Measurements from ENCODE around the gene C5orf46. TPM values are rescaled to one million over a fixed set of nuclear protein-coding genes. Genes with fewer than 3 reads are reported as not detected.

Gene C5orf46
- total RNA-seq, 1 donor from 2014 or later: not detected

DNA sequence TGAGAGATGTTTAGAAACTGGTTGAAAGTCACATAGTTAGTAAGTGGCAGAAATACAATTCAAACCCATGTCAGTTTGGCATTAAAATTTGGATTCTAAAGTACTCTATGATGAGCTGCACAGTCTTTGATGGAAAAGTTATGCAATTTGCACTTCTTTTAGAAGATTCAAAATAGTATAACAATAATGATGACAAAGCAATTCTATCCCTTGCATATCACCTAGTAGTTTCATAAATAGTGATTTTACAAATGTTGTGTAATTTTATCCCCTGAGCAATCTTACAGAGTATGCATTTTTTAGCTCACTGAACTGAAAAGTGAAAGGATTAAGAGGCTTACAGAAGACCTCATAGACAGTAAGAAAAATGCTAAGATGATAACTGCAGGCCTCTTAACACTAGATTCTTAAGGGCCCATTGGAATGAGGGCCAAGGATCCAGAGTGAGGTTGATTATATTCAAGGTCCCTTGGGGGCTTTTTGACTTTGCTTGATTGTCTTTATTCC lies 3.7 kb downstream of the C5orf46 start:
- H3K36me3 ChIP-seq: no peaks in the 10 kb centered on the region
- H3K27ac Mint-ChIP-seq: no peak overlapping the region
- no peaks in the 10 kb centered on the region for H3K9me3 ChIP-seq (ENCODE audit: low read depth)
- no peaks in the 10 kb centered on the region for H3K36me3 Mint-ChIP-seq
- no peaks in the 10 kb centered on the region for H3K4me1 Mint-ChIP-seq
- H3K79me2 ChIP-seq (ENCODE audit: low read depth): no peaks in the 10 kb centered on the region
- no peaks in the 10 kb centered on the region for H3F3A ChIP-seq (ENCODE audit: low read depth)
- H3K4me1 ChIP-seq: no peaks in the 10 kb centered on the region
- TF ChIP-seq EZH2 (IDR thresholded peaks at IDR 0.05) (no peak), EZH2phosphoT487 (IDR thresholded peaks at IDR 0.05) (no peak)
- TF ChIP-seq, protein P1, sequence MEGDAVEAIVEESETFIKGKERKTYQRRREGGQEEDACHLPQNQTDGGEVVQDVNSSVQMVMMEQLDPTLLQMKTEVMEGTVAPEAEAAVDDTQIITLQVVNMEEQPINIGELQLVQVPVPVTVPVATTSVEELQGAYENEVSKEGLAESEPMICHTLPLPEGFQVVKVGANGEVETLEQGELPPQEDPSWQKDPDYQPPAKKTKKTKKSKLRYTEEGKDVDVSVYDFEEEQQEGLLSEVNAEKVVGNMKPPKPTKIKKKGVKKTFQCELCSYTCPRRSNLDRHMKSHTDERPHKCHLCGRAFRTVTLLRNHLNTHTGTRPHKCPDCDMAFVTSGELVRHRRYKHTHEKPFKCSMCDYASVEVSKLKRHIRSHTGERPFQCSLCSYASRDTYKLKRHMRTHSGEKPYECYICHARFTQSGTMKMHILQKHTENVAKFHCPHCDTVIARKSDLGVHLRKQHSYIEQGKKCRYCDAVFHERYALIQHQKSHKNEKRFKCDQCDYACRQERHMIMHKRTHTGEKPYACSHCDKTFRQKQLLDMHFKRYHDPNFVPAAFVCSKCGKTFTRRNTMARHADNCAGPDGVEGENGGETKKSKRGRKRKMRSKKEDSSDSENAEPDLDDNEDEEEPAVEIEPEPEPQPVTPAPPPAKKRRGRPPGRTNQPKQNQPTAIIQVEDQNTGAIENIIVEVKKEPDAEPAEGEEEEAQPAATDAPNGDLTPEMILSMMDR (IDR thresholded peaks at IDR 0.05): no peak
- no peak overlapping the region for H3K4me2 ChIP-seq
- H3K27me3 Mint-ChIP-seq (ENCODE audit: insufficient read depth, low read depth): peaks cover 2% of the 10 kb centered on the region
- no peaks in the 10 kb centered on the region for H3K27me3 ChIP-seq
- H2AFZ ChIP-seq (replicated peaks): no peak overlapping the region
- H3K9me3 Mint-ChIP-seq: no peaks in the 10 kb centered on the region
- no peak overlapping the region for H3K4me3 ChIP-seq
- H3K27ac ChIP-seq: no peak overlapping the region
- H3K4me3 Mint-ChIP-seq: no peak overlapping the region
- no peak for DNase-seq (ENCODE audit: low spot score)
- H3K9ac ChIP-seq: no peak overlapping the region
- no peaks in the 10 kb centered on the region for H4K20me1 ChIP-seq (ENCODE audit: low read depth)

DNA sequence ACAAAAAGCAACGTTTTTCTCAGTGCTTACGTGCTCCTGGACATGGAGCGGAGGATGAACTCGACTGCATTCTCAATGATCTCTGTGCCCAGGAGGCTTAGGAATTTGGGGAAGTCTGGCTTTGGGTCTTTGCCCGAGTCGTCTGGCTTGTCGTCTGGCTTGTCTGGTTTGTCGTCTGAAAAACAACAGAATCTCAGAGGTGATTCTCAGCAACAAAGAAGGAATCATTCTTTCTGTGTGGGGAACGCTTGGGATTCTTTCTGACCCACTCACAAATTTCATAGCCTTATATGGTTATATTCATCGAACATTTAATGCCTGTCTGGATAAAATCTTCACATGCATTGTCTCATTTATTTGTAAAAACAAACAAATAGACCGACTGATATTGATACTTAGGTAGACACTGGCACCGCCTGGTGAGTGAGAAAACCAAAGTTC lies 4.7 kb downstream of the C5orf46 start:
- no peak overlapping the region for H3K9ac ChIP-seq
- no peaks in the 10 kb centered on the region for H3K9me3 ChIP-seq (ENCODE audit: low read depth)
- no peak overlapping the region for H3K27ac ChIP-seq
- no peak overlapping the region for H2AFZ ChIP-seq (replicated peaks)
- no peaks in the 10 kb centered on the region for H3K36me3 ChIP-seq
- H3K4me2 ChIP-seq: no peak overlapping the region
- Mint-ChIP-seq H3K27ac (no peak overlapping the region), H3K36me3 (no peaks in the 10 kb centered on the region), H3K27me3 (ENCODE audit: insufficient read depth, low read depth) (no peaks in the 10 kb centered on the region), H3K4me3 (no peak overlapping the region), H3K4me1 (no peaks in the 10 kb centered on the region), H3K9me3 (no peaks in the 10 kb centered on the region)
- H3K4me3 ChIP-seq: no peak overlapping the region
- no peaks in the 10 kb centered on the region for H3K79me2 ChIP-seq (ENCODE audit: low read depth)
- no peaks in the 10 kb centered on the region for H4K20me1 ChIP-seq (ENCODE audit: low read depth)
- no peak for DNase-seq (ENCODE audit: low spot score)
- TF ChIP-seq EZH2phosphoT487 (IDR thresholded peaks at IDR 0.05): no peak
- TF ChIP-seq, protein P1 (IDR thresholded peaks at IDR 0.05): no peak
- no peak for TF ChIP-seq EZH2 (IDR thresholded peaks at IDR 0.05)
- no peaks in the 10 kb centered on the region for H3K27me3 ChIP-seq
- H3F3A ChIP-seq (ENCODE audit: low read depth): no peaks in the 10 kb centered on the region
- no peaks in the 10 kb centered on the region for H3K4me1 ChIP-seq

DNA sequence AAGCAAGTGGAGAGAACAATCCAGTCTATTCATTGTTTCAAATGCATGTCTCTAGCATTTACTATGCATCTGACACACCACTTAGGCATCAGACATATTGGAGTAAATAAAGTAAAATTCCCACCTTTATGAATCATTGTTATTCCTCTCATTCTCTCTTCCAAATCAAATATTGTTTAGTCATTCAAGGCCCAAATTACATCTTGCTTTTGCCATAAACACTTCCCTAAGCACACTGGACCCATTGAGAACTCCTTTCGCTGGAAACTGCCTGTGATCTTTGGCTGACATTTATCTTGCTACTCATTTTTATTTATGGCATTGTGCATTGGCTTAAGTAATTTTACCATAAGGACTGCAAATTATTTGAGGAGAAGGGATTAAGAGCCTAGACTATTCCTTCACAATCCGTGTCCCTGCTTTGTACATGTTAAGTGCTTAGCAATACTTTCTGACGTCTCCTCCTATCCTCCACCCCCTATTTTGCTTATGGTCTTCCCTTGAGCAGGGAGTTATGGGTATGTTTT lies 7.4 kb downstream of the C5orf46 start:
- Histone ChIP-seq H3K4me3 (no peak overlapping the region), H3K79me2 (ENCODE audit: low read depth) (no peaks in the 10 kb centered on the region), H2AFZ (replicated peaks) (no peak overlapping the region), H4K20me1 (ENCODE audit: low read depth) (no peaks in the 10 kb centered on the region), H3K27me3 (no peaks in the 10 kb centered on the region), H3K36me3 (no peaks in the 10 kb centered on the region), H3K9ac (no peak overlapping the region), H3K27ac (no peak overlapping the region), H3K4me2 (no peak overlapping the region), H3K4me1 (no peaks in the 10 kb centered on the region), H3K9me3 (ENCODE audit: low read depth) (no peaks in the 10 kb centered on the region), H3F3A (ENCODE audit: low read depth) (no peaks in the 10 kb centered on the region)
- no peaks in the 10 kb centered on the region for H3K4me1 Mint-ChIP-seq
- no peak overlapping the region for H3K27ac Mint-ChIP-seq
- TF ChIP-seq EZH2 (IDR thresholded peaks at IDR 0.05) (no peak), EZH2phosphoT487 (IDR thresholded peaks at IDR 0.05) (no peak)
- TF ChIP-seq, protein P1 (IDR thresholded peaks at IDR 0.05): no peak
- no peaks in the 10 kb centered on the region for H3K9me3 Mint-ChIP-seq
- H3K27me3 Mint-ChIP-seq (ENCODE audit: insufficient read depth, low read depth): peaks cover 3% of the 10 kb centered on the region
- H3K4me3 Mint-ChIP-seq: no peak overlapping the region
- no peak for DNase-seq (ENCODE audit: low spot score)
- H3K36me3 Mint-ChIP-seq: no peaks in the 10 kb centered on the region

All from neural progenitor cell (in vitro differentiated cells).